ENCODE measurements around the gene TFEB.
A peak's percentile ranks its signal among the peaks of the same experiment; 100 is the strongest.

Gene TFEB

GRCh38 chr6:41723530-41724227 lies 11.7 kb downstream of the TFEB start:
- DNase-seq (ENCODE audit: low read depth in 3 of 3) = no peak

- no peak for DNase-seq (ENCODE audit: low read depth in 3 of 3)
Measured at GRCh38 chr6:41722969-41723529, 12.4 kb downstream of the TFEB start.

- DNase-seq (ENCODE audit: low read depth in 3 of 3) = no peak
Measured at GRCh38 chr6:41721414-41721813, 14.0 kb downstream of the TFEB start.

DNA sequence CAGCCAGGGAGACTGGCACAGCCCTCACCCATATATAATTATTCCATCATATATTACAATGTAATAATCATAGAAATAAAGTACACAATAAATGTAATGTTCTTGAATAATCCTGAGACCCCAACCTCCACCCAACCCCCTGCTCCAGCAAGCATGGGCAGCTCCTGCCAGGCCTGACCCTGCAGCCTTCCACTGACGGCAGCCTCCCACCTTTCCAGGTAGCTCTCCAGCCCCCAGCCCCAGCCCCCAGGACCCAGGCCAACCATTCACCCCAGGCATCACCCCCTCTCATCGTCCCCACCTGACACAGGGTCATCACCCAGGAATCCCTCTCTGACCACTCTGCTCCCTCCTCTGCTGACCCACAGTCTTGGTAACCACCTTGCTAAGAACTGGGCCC lies 14.6 kb downstream of the TFEB start:
- DNase-seq (ENCODE audit: low read depth in 3 of 3) = no peak

GRCh38 chr6:41720262-41720620 lies 15.2 kb downstream of the TFEB start:
- DNase-seq (ENCODE audit: low read depth in 3 of 3) = no peak

GRCh38 chr6:41719436-41720261 lies 15.8 kb downstream of the TFEB start:
- no peak for DNase-seq (ENCODE audit: low read depth in 3 of 3)

GRCh38 chr6:41718828-41719227 lies 16.6 kb downstream of the TFEB start:
- DNase-seq (ENCODE audit: low read depth in 3 of 3) = no peak

GRCh38 chr6:41717392-41717736 lies 18.0 kb downstream of the TFEB start:
- no peak for DNase-seq (ENCODE audit: low read depth in 3 of 3)

DNA sequence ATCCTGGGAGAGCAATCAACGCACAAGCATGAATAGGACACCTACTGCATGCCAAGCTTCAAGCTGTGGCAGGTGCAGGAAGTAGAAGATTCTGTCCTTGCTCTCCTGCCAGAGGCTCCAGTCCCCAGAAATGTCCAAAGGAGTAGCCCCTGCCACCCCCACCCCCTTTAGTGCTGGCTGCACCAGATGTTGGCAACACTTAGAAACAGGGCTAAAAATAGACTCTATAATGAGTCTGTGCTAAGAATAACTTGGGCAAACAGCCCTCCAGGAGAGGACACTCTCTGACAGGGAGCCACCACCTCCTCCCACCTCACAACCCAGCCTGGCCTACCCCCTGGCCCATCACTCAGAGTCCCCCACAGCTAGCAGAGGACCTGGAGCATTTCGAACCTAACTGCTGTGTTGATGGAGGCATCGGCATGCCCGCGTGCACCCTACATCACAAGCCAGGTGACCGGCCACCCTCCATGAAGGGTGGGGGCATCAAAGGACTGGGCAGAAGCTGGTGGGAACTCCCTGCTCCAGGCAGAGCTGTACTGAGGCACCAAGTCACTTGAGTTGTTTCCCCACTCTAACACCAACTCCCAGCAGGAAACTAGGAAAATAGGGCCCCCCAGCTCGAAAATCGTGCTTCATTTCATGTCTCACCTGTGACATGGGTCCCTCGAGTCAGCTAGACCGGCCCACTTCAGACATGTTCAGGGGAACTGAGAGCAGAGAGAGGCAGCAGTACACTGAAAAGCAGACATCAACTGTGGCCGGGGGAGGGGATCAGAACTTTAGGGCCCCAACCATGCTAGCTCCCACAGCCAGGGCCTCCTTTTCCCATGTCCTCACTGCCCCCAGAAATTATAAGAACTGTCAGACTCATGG lies 18.7 kb downstream of the TFEB start:
- DNase-seq (ENCODE audit: low read depth in 3 of 3) = no peak

DNA sequence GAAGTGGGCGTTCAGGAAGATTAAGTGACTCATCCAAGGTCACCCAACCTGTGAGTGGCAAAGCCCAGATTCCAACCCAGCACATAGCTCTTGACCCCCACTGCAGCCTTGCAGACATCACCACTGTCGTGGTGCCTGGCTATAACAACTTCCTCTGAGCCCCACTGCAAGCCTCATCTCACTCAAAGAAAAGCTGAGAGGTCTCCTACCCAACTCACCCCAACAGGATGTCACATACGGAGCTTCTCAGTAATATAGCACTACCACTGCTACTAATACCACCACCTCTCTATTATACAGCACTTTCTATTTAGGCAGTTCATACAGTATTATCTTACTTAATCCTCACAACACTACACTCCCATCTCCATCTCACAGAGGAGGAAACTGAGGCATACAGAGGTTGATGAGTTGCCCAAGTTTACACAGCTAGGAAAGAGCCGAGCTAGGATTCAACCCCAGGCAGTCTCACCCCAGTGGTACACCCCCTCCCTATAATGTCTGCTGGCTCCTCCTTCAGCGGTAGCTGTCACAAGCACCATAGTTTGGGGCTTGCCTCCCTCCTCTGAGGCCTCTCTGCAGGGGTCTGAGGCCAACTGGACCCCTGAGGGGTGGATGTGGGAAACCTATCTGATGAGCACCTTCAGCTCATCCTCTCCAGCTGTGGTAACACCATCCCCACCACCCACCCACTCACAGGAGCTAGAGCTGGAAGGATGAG lies 19.5 kb downstream of the TFEB start:
- DNase-seq (ENCODE audit: low read depth in 3 of 3) = no peak

DNA sequence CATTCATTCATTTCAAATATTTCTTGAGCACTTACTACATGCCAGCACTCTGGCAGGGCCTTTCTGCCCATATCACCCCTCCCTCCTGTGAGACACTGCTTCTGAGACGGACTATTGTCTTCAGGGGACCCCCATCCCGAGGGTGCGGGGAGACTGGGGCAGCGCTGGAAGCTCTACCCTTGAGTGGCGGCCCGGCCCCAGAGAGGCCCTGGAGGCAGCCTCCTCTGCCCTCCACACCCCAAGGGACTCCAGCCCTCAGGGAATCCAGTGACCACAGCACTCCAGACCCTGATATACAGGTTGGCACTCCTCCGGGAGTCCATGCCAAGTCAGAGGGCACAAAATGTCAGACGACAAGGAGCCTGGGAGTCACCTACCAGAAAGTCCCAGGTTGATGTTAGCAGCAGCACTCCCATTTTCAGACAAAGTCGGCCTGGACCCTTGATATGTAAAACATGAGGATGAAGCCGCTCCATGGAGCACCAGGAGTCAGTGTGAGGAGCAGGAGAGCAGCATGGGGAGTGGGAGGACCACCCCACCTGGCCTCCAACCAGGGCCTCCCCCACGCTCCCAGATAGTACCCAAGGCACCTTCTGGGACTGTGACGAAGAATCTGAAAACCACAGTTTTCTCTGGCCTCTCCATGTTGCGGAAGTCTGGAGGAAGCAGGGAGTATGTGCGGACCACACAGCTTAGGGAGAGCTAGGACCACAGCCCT lies 20.7 kb downstream of the TFEB start:
- DNase-seq (ENCODE audit: low read depth in 3 of 3) = no peak

- DNase-seq (ENCODE audit: low read depth in 3 of 3) = no peak
Measured at GRCh38 chr6:41713650-41714291, 21.6 kb downstream of the TFEB start.

GRCh38 chr6:41713159-41713649 lies 22.2 kb downstream of the TFEB start:
- DNase-seq (ENCODE audit: low read depth in 3 of 3) = no peak

DNA sequence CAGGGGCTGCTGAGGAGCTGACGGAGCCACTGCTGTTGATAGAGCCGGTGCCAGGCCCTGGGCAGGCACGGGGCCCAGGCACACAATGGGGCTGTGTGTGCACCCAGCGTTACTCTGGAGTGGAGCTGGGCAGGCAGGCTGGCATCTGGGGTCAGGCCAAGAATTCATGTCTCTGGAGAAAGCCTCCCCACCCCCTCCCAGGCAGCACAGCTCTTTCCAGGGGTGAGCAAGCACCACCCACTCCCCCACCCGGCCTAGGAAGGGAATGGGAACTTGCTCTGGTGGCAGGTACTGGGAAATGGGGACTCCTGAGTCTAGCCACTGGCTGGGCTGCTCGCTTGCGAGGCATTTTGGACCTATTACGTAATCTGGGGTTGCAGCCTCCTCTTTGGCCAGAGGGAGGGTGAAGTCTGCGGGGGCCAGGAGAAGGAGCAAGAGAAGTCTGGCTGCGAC lies 22.7 kb downstream of the TFEB start:
- no peak for DNase-seq (ENCODE audit: low read depth in 3 of 3)

DNA sequence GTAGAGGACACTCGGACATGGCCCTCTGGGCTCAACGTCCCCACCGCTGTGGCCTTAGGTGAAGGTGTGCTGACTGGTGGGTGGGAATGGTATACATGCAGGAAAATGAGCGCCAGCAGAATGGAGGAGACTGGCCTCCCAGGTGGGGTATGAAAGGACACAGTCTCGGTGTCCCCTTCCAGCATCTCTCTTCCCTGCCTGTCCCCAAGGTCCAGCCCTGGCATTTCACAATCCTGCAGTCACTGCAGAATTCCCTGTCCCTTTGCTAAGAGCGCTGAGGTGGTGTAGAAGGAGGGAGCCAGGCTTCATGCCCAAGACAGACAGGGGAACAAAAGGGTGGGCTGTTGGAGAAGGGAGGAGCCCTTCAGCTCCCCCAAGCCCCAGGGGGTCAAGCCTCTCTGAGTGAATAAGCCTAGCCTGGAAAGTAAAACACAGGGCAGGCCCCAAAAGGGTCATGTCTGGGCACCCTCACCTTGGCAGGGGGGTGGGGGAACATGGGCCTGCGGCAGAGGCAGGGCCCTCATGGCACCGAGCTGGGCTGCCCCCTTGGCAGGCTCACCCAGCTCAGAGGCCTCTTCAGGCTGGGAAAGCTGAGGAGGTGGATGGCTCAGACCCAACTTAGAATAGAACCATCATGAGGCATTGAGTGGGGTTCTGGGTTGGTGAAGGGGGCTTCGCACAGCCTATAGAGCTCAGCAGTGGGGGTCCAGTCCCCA lies 23.9 kb downstream of the TFEB start:
- DNase-seq (ENCODE audit: low read depth in 3 of 3) = no peak

DNA sequence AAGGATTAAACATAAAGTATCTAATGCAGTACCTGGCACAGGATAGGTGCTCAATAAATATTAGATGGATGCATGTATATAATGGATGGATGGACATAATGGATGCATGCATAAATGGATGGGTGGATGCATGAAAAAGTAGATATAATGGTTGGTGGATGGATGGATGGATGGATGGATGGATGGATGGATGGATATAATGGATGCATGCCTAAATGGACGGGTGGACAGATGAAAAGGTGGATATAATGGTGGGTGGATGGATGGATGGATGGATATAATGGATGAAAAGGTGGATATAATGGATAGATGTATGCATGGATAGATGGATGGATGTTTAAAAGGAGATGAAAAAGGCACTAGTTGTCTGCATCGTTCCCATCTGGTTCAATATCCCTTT lies 26.0 kb downstream of the TFEB start:
- no peak for DNase-seq (ENCODE audit: low read depth in 3 of 3)

GRCh38 chr6:41708856-41709255 lies 26.6 kb downstream of the TFEB start:
- DNase-seq (ENCODE audit: low read depth in 3 of 3) = no peak

- peak in 1 of 3 experiments; percentile 9 for DNase-seq (ENCODE audit: low read depth in 3 of 3)
Measured at GRCh38 chr6:41707565-41708200, 27.7 kb downstream of the TFEB start.

Data from stimulated activated CD4-positive, alpha-beta T cell treated with anti-CD3 and anti-CD28 coated beads, TNF-alpha, amount 100 ng/mL, for 24 hours (primary cell).